Measurements from ENCODE around the gene FGF1.

The FGF1 gene

GRCh38 chr5:142612494-142613270 lies 73.2 kb downstream of the FGF1 start:
- DNase-seq (ENCODE audit: low read depth in 2 of 2) = no peak

- DNase-seq (ENCODE audit: low read depth in 2 of 2) = peak; percentile 60 to 70
These were observed 74.7 kb downstream of the FGF1 start for GRCh38 chr5:142611154-142611553.

GRCh38 chr5:142610176-142611001 lies 75.5 kb downstream of the FGF1 start:
- DNase-seq (ENCODE audit: low read depth in 2 of 2) = no peak

GRCh38 chr5:142609142-142609541 lies 76.7 kb downstream of the FGF1 start:
- no peak for DNase-seq (ENCODE audit: low read depth in 2 of 2)

GRCh38 chr5:142608081-142608480 lies 77.8 kb downstream of the FGF1 start:
- no peak for DNase-seq (ENCODE audit: low read depth in 2 of 2)

GRCh38 chr5:142605611-142606010 lies 80.3 kb downstream of the FGF1 start:
- no peak for DNase-seq (ENCODE audit: low read depth in 2 of 2)

GRCh38 chr5:142602720-142603245 lies 83.1 kb downstream of the FGF1 start:
- no peak for DNase-seq (ENCODE audit: low read depth in 2 of 2)

- no peak for DNase-seq (ENCODE audit: low read depth in 2 of 2)
These were observed 84.5 kb downstream of the FGF1 start for GRCh38 chr5:142601432-142601831.

GRCh38 chr5:142600611-142601358 lies 85.1 kb downstream of the FGF1 start:
- DNase-seq (ENCODE audit: low read depth in 2 of 2) = no peak

GRCh38 chr5:142600092-142600491 lies 85.8 kb downstream of the FGF1 start:
- no peak for DNase-seq (ENCODE audit: low read depth in 2 of 2)

- no peak for DNase-seq (ENCODE audit: low read depth in 2 of 2)
These were observed 87.6 kb downstream of the FGF1 start for GRCh38 chr5:142598338-142598700.

- DNase-seq (ENCODE audit: low read depth in 2 of 2) = peak; percentile 12 to 31
These were observed 88.1 kb downstream of the FGF1 start for GRCh38 chr5:142597546-142598337.

- no peak for DNase-seq (ENCODE audit: low read depth in 2 of 2)
These were observed 88.9 kb downstream of the FGF1 start for GRCh38 chr5:142597025-142597424.

- no peak for DNase-seq (ENCODE audit: low read depth in 2 of 2)
These were observed 93.5 kb downstream of the FGF1 start for GRCh38 chr5:142592365-142592764.

- DNase-seq (ENCODE audit: low read depth in 2 of 2) = no peak
These were observed 95.2 kb downstream of the FGF1 start for GRCh38 chr5:142590451-142591231.

GRCh38 chr5:142589720-142590119 lies 96.2 kb downstream of the FGF1 start:
- no peak for DNase-seq (ENCODE audit: low read depth in 2 of 2)

GRCh38 chr5:142587354-142587965 lies 98.4 kb downstream of the FGF1 start:
- DNase-seq (ENCODE audit: low read depth in 2 of 2) = peak; percentile 22 to 24

GRCh38 chr5:142586552-142586951 lies 99.3 kb downstream of the FGF1 start:
- no peak for DNase-seq (ENCODE audit: low read depth in 2 of 2)

GRCh38 chr5:142585451-142585850 lies 100.4 kb downstream of the FGF1 start:
- DNase-seq (ENCODE audit: low read depth in 2 of 2) = no peak

- DNase-seq (ENCODE audit: low read depth in 2 of 2) = no peak
These were observed 101.0 kb downstream of the FGF1 start for GRCh38 chr5:142584891-142585290.

Measured in stimulated activated CD4-positive, alpha-beta T cell treated with anti-CD3 and anti-CD28 coated beads, Interleukin-4, amount 100 ng/mL, for 48 hours (primary cell).